H1 (cell line): Measurements from ENCODE around the gene GBF1. TPM values are rescaled to one million over a fixed set of nuclear protein-coding genes. Genes with fewer than 3 reads are reported as not detected.

Source experiments
- CTCF ChIA-PET: fragments of 300-600 bp; sonication (Branson Sonifier 250); formaldehyde crosslinking; loops from one replicate; lab custom pipeline; 2021; ENCODE audit not compliant: partially characterized antibody; lab: Charles Lee
- POLR2A ChIA-PET: fragments of 300-600 bp; sonication (Branson Sonifier 250); formaldehyde crosslinking; loops from one replicate; lab custom pipeline; 2021; ENCODE audit warnings: inconsistent platforms; ENCODE audit not compliant: partially characterized antibody; lab: Charles Lee
- DNase-seq, 2 experiments: peaks; one replicate each; pipeline versions ENCODE4 v3.0.0 to v3.0.0-alpha.2; 2010 to 2022; ENCODE audit warnings: low spot score in 2 of 2, low read depth in 1 of 2, mixed read lengths in 1 of 2
- FAIRE-seq: peaks from 2 replicates; lab custom pipeline; 2011; peaks lifted over from hg19 to GRCh38; lab: Jason Lieb, UNC
- H2AFZ ChIP-seq: 2 replicates; pipeline ENCODE4 v1.8.1; 2012; ENCODE audit warnings: low read length, inconsistent platforms
- H2AK5ac ChIP-seq: 2 replicates; pipeline ENCODE4 v1.6.1; 2013; ENCODE audit warnings: low read depth, low read length
- H2BK120ac ChIP-seq: replicated peaks from 2 replicates; pipeline ENCODE3; 2013; ENCODE audit warnings: low read depth, low read length, inconsistent platforms
- H2BK12ac ChIP-seq: 2 replicates; pipeline ENCODE4 v1.6.1; 2013; ENCODE audit warnings: low read depth, low read length
- H2BK15ac ChIP-seq: 2 replicates; pipeline ENCODE4 v1.6.1; 2013; ENCODE audit warnings: low read length
- H2BK20ac ChIP-seq: 2 replicates; pipeline ENCODE4 v1.6.1; 2013; ENCODE audit warnings: low read length
- H2BK5ac ChIP-seq: 2 replicates; pipeline ENCODE4 v1.6.1; 2013; ENCODE audit warnings: low read depth, low read length
- H3K14ac ChIP-seq: 2 replicates; pipeline ENCODE4 v1.6.1; 2013; ENCODE audit warnings: inconsistent platforms; ENCODE audit not compliant: insufficient read length
- H3K18ac ChIP-seq: 2 replicates; pipeline ENCODE4 v1.6.1; 2013; ENCODE audit warnings: low read length; ENCODE audit errors: extremely low read depth
- H3K23ac ChIP-seq: 2 replicates; pipeline ENCODE4 v1.6.1; 2013; ENCODE audit warnings: inconsistent platforms; ENCODE audit not compliant: insufficient read length
- H3K23me2 ChIP-seq: 2 replicates; pipeline ENCODE4 v1.6.1; 2013; ENCODE audit warnings: low read depth, low read length
- H3K27ac ChIP-seq: 2 replicates; pipeline ENCODE4 v1.6.1; 2011; ENCODE audit warnings: low read depth, low read length, inconsistent platforms
- H3K27me3 ChIP-seq, 4 experiments: replicated peaks in 1 of 4; 1 replicate in 1 of 4; 2 replicates in 3 of 4; pipeline versions ENCODE4 v1.6.1 to v1.8.1; 2011 to 2013; ENCODE audit warnings: low read length in 3 of 4, mild to moderate bottlenecking in 3 of 4, inconsistent platforms in 2 of 4, mixed read lengths in 2 of 4, moderate library complexity in 1 of 4; ENCODE audit not compliant: control insufficient read depth in 3 of 4, insufficient read depth in 3 of 4; ENCODE audit errors: extremely low read depth in 1 of 4
- H3K36me3 ChIP-seq, 4 experiments: 2 replicates each; pipeline versions ENCODE4 v1.6.1 to v1.8.1; 2011 to 2013; ENCODE audit warnings: mild to moderate bottlenecking in 4 of 4, low read length in 3 of 4, moderate library complexity in 2 of 4, control low read depth in 1 of 4, inconsistent platforms in 1 of 4; ENCODE audit not compliant: insufficient read depth in 4 of 4, control insufficient read depth in 2 of 4
- H3K4ac ChIP-seq: replicated peaks from 2 replicates; pipeline ENCODE3; 2013; ENCODE audit warnings: low read length, low read depth, mixed read lengths, inconsistent platforms; ENCODE audit not compliant: insufficient read length
- H3K4me1 ChIP-seq, 4 experiments: replicated peaks in 1 of 4; 1 replicate in 1 of 4; 2 replicates in 3 of 4; pipeline versions ENCODE4 v1.6.1 to v1.8.1; 2011 to 2013; ENCODE audit warnings: low read length in 3 of 4, inconsistent platforms in 2 of 4, mixed read lengths in 1 of 4; ENCODE audit not compliant: insufficient read depth in 4 of 4, control insufficient read depth in 3 of 4
- H3K4me2 ChIP-seq, 2 experiments: 2 replicates each; pipeline versions ENCODE4 v1.6.1 to v1.8.1; 2011 to 2013; ENCODE audit warnings: low read depth in 2 of 2, low read length in 2 of 2, control low read depth in 1 of 2, inconsistent platforms in 1 of 2, mild to moderate bottlenecking in 1 of 2; ENCODE audit not compliant: insufficient read depth in 1 of 2
- H3K4me3 ChIP-seq, 4 experiments: fragments of 200-600, 300-600 bp in 1 of 4; sonication (generic), shearing (Covaris generic), sonication (Bioruptor Twin) in 1 of 4; 2 replicates each; pipeline versions ENCODE4 v1.5.1 to v1.8.1; 2011 to 2016; ENCODE audit warnings: low read length in 4 of 4, low read depth in 3 of 4, control low read depth in 2 of 4, inconsistent platforms in 2 of 4, mild to moderate bottlenecking in 2 of 4, mixed read lengths in 1 of 4, moderate library complexity in 1 of 4; ENCODE audit not compliant: insufficient read depth in 2 of 4; ENCODE audit errors: extremely low read depth in 1 of 4
- H3K56ac ChIP-seq: replicated peaks from 2 replicates; pipeline ENCODE3; 2013; ENCODE audit warnings: low read depth, mild to moderate bottlenecking, mixed read lengths, low read length, inconsistent platforms; ENCODE audit not compliant: insufficient read length
- H3K79me1 ChIP-seq: 2 replicates; pipeline ENCODE4 v1.6.1; 2013; ENCODE audit warnings: low read depth, low read length, control low read depth
- H3K79me2 ChIP-seq, 2 experiments: 2 replicates each; pipeline versions ENCODE4 v1.6.1 to v1.8.1; 2012 to 2013; ENCODE audit warnings: low read length in 2 of 2, mild to moderate bottlenecking in 2 of 2, inconsistent platforms in 1 of 2; ENCODE audit not compliant: insufficient read depth in 2 of 2, control insufficient read depth in 1 of 2
- H3K9ac ChIP-seq, 4 experiments: replicated peaks in 1 of 4; 1 replicate in 1 of 4; 2 replicates in 3 of 4; pipeline versions ENCODE4 v1.6.1 to v1.8.1; 2011 to 2013; ENCODE audit warnings: low read depth in 3 of 4, low read length in 3 of 4, control low read depth in 2 of 4, mild to moderate bottlenecking in 2 of 4, moderate library complexity in 2 of 4, inconsistent platforms in 1 of 4; ENCODE audit errors: extremely low read depth in 1 of 4
- H3K9me3 ChIP-seq, 2 experiments: 2 replicates each; pipeline versions ENCODE4 v1.6.1 to v1.8.1; 2012 to 2013; ENCODE audit warnings: mild to moderate bottlenecking in 2 of 2, moderate library complexity in 2 of 2, control low read depth in 1 of 2, inconsistent platforms in 1 of 2, low read depth in 1 of 2, low read length in 1 of 2, mixed read lengths in 1 of 2; ENCODE audit not compliant: insufficient read depth in 2 of 2
- H4K20me1 ChIP-seq, 2 experiments: replicated peaks in 1 of 2; 2 replicates each; pipeline versions ENCODE3 to v1.8.1; 2011 to 2013; ENCODE audit warnings: inconsistent platforms in 2 of 2, low read length in 2 of 2, mild to moderate bottlenecking in 1 of 2; ENCODE audit not compliant: insufficient read depth in 2 of 2, control insufficient read depth in 1 of 2
- H4K5ac ChIP-seq: 2 replicates; pipeline ENCODE4 v1.6.1; 2013; ENCODE audit warnings: low read length, low read depth, mixed read lengths, inconsistent platforms; ENCODE audit not compliant: insufficient read length
- H4K8ac ChIP-seq: 2 replicates; pipeline ENCODE4 v1.8.0; 2013; ENCODE audit warnings: mild to moderate bottlenecking, moderate library complexity, low read length, inconsistent platforms; ENCODE audit not compliant: insufficient read depth; ENCODE audit errors: extremely low read depth
- H4K91ac ChIP-seq: replicated peaks from 2 replicates; pipeline ENCODE3; 2013; ENCODE audit warnings: low read length, mixed read lengths, inconsistent platforms; ENCODE audit not compliant: insufficient read length
- ATF3 ChIP-seq: IDR thresholded peaks from 2 replicates; pipeline ENCODE4 v1.6.1; 2011; ENCODE audit warnings: low read depth, mild to moderate bottlenecking, low read length; ENCODE audit not compliant: insufficient read depth
- BACH1 ChIP-seq: IDR thresholded peaks from 2 replicates; pipeline ENCODE4 v1.6.1; 2012; ENCODE audit warnings: low read length, improper control_type of control experiment
- BRCA1 ChIP-seq: IDR thresholded peaks from 2 replicates; pipeline ENCODE4 v1.6.1; 2012; ENCODE audit warnings: low read depth, low read length, improper control_type of control experiment
- CEBPB ChIP-seq: IDR thresholded peaks from 2 replicates; pipeline ENCODE4 v1.6.1; 2012; ENCODE audit warnings: low read depth, low read length
- CHD1 ChIP-seq: IDR thresholded peaks from 2 replicates; pipeline ENCODE4 v1.6.1; 2012; ENCODE audit warnings: low read depth, low read length, improper control_type of control experiment
- EZH2 ChIP-seq: fragments of 200-600 bp; sonication (generic); IDR thresholded peaks from 2 replicates; pipeline ENCODE4 v1.7.1; 2012; ENCODE audit warnings: low read depth, mild to moderate bottlenecking, moderate library complexity, low read length, inconsistent platforms; ENCODE audit not compliant: severe bottlenecking
- POLR2A ChIP-seq, 2 experiments: IDR thresholded peaks; 1 replicate in 1 of 2; 2 replicates in 1 of 2; pipeline ENCODE4 v1.6.1; 2011; ENCODE audit warnings: low read depth in 2 of 2, low read length in 2 of 2, mild to moderate bottlenecking in 2 of 2; ENCODE audit errors: control extremely low read depth in 1 of 2
- RAD21 ChIP-seq, 2 experiments: IDR thresholded peaks in 1 of 2; conservative IDR thresholded peaks in 1 of 2; 2 replicates each; pipeline ENCODE4 v1.6.1; 2011; ENCODE audit warnings: low read depth in 2 of 2, low read length in 2 of 2, improper control_type of control experiment in 1 of 2, inconsistent platforms in 1 of 2, mild to moderate bottlenecking in 1 of 2, moderate library complexity in 1 of 2
- RBBP5 ChIP-seq: IDR thresholded peaks from 2 replicates; pipeline ENCODE4 v1.7.1; 2012; ENCODE audit warnings: low read depth, mild to moderate bottlenecking, inconsistent platforms, low read length, moderate library complexity, borderline replicate concordance
- RNF2 ChIP-seq: fragments of 200-900, 300-1000 bp; sonication (generic); IDR thresholded peaks from 2 replicates; pipeline ENCODE4 v1.7.1; 2016; ENCODE audit warnings: borderline replicate concordance, low read depth, mild to moderate bottlenecking, antibody characterized with exemption, low read length; ENCODE audit not compliant: poor library complexity, severe bottlenecking; ENCODE audit errors: missing control alignments
- SIX5 ChIP-seq: IDR thresholded peaks from 2 replicates; pipeline ENCODE4 v1.6.1; 2011; ENCODE audit warnings: mild to moderate bottlenecking, low read depth, low read length
- SP1 ChIP-seq: IDR thresholded peaks from 2 replicates; pipeline ENCODE4 v1.6.1; 2011; ENCODE audit warnings: low read depth, low read length
- SP4 ChIP-seq: IDR thresholded peaks from 2 replicates; pipeline ENCODE4 v1.6.1; 2012; ENCODE audit warnings: low read length, inconsistent platforms
- YY1 ChIP-seq: IDR thresholded peaks from 2 replicates; pipeline ENCODE4 v1.6.1; 2011; ENCODE audit warnings: low read depth, mild to moderate bottlenecking, low read length
- WGBS, 2 experiments: shearing (Covaris generic) in 1 of 2; methylation state at CpG; one replicate each; pipeline versions ENCODE4 v1.1.6 to v1.1.7; 2013 to 2015; ENCODE audit warnings: low lambda C conversion rate in 2 of 2, mixed read lengths in 2 of 2, inconsistent platforms in 1 of 2, low coverage in 1 of 2, missing lambda C conversion rate in 1 of 2; ENCODE audit not compliant: insufficient replicate concordance in 2 of 2, insufficient coverage in 1 of 2, insufficient read length in 1 of 2; ENCODE audit errors: extremely low coverage in 1 of 2, missing lambda C conversion rate in 1 of 2; 5-methylcytosine and 5-hydroxymethylcytosine counted together
- polyA plus RNA-seq, 7 experiments: library from polyadenylated mRNA; depleted of rRNA in 3 of 7; stranded (reverse) in 5 of 7; unstranded in 2 of 7; fragments of >200 nt in 5 of 7; fragments of 200-250 nt in 2 of 7; gene quantifications; 1 replicate in 5 of 7; 2 replicates in 1 of 7; 4 replicates in 1 of 7; pipeline versions ENCODE4 v1.2.1 to v1.2.3, GENCODE V29; 2011 to 2013; ENCODE audit warnings: missing spikeins in 2 of 7, mixed read lengths in 2 of 7
- total RNA-seq: library from RNA; stranded (reverse); fragmentation: NEBNext Ultra II Directional; extraction: Animal tissue kit (Norgen Biotek cat#: 25700); gene quantifications from 2 replicates; pipeline ENCODE4 v1.2.1, GENCODE V29; 2021

The GBF1 gene
- total and polyA plus RNA-seq, 2 of the 8 experiments (the other 6 are each of a cell fraction or from before 2014, with no cell fraction given), result 11.0 to 25.5 TPM

- no peak overlapping the region for H4K8ac ChIP-seq
- H3K36me3 ChIP-seq, result no peaks in the 10 kb centered on the region; a peak in 1 of 8 replicates
- H2BK15ac ChIP-seq, result no peak overlapping the region
- H3K18ac ChIP-seq, result no peak overlapping the region
- peaks cover 0 to 18% (median 4%) of the 10 kb centered on the region in 4 experiments; a peak in 5 of 7 replicates for H3K4me1 ChIP-seq
- ChIA-PET POLR2A (no interaction called here), CTCF (interaction anchor here (0.6 to 24.6 kb wide), 8 partner anchors 7 to 162 kb away, joined by 3 to 862 read pairs (median 6); partner anchors contain the start of gene NFKB2)
- no peaks in the 10 kb centered on the region for H3K79me1 ChIP-seq
- H3K27ac ChIP-seq, result no peak overlapping the region
- 72% methylated on average over 3 of the region's 4 CpGs; no CpG with 5 or more reads in 1 of the 2 experiments for WGBS, 2 experiments
- no peak overlapping the region for H4K5ac ChIP-seq
- H2BK120ac ChIP-seq, result no peak overlapping the region
- no peak overlapping the region for H3K56ac ChIP-seq
- no peak for FAIRE-seq
- no peak overlapping the region for H2AFZ ChIP-seq
- H3K9ac ChIP-seq, result no peak overlapping the region
- H3K23me2 ChIP-seq, result peaks cover 10% of the 10 kb centered on the region; the same call in 1 of the 2 replicates
- no peak for DNase-seq
- no peaks in the 10 kb centered on the region for H3K9me3 ChIP-seq
- no peak overlapping the region for H2BK5ac ChIP-seq
- no peak overlapping the region for H3K23ac ChIP-seq
- no peak overlapping the region for H2BK20ac ChIP-seq
- H3K4me3 ChIP-seq, result no peak overlapping the region
- H3K4me2 ChIP-seq, result no peak overlapping the region
- peaks cover 45 to 92% (median 77%) of the 10 kb centered on the region in 4 experiments for H3K27me3 ChIP-seq
- no peak overlapping the region for H4K91ac ChIP-seq
- no peak overlapping the region for H2BK12ac ChIP-seq
- H2AK5ac ChIP-seq, result no peak overlapping the region
- H4K20me1 ChIP-seq, result peaks cover 0 to 13% of the 10 kb centered on the region in 2 experiments
- no peak overlapping the region for H3K14ac ChIP-seq
- no peak overlapping the region for H3K4ac ChIP-seq
- no peaks in the 10 kb centered on the region for H3K79me2 ChIP-seq
- TF ChIP-seq RNF2 (no peak), BACH1 (no peak), YY1 (no peak), BRCA1 (no peak), ATF3 (no peak), SP4 (no peak), SP1 (no peak), RBBP5 (no peak), SIX5 (no peak), CHD1 (no peak), RAD21 (IDR thresholded peaks at IDR 0.05 in 1 of 2, conservative IDR thresholded peaks at IDR 0.05 in 1 of 2; ENCODE audit: low read depth in 2 of 2, low read length in 2 of 2) (no peak), POLR2A (IDR thresholded peaks at IDR 0.05; ENCODE audit: control extremely low read depth in 1 of 2, low read depth in 2 of 2, low read length in 2 of 2) (no peak), EZH2 (no peak), CEBPB (no peak)
Observed at GRCh38 chr10:102237711-102238252, 7.5 kb upstream of the GBF1 start.
